ENCODE data around the gene DSCAM.

Gene DSCAM

GRCh38 chr21:40512590-40512989, 334.4 kb downstream of the DSCAM start:
- no peaks in the 10 kb centered on the region for H3K4me1 Mint-ChIP-seq
- H3K27ac Mint-ChIP-seq: no peak overlapping the region
- no peaks in the 10 kb centered on the region for H3K36me3 Mint-ChIP-seq
- no peak overlapping the region for H3K4me3 Mint-ChIP-seq
- DNase-seq (ENCODE audit: low spot score in 2 of 2): no peak
- H3K9me3 Mint-ChIP-seq: peaks cover 3% of the 10 kb centered on the region
- ATAC-seq: no peak

GRCh38 chr21:40507978-40508377, 339.0 kb downstream of the DSCAM start:
- Mint-ChIP-seq H3K4me1 (no peaks in the 10 kb centered on the region), H3K4me3 (no peak overlapping the region), H3K36me3 (no peaks in the 10 kb centered on the region), H3K9me3 (peaks cover 10% of the 10 kb centered on the region), H3K27ac (no peak overlapping the region)
- no peak for DNase-seq (ENCODE audit: low spot score in 2 of 2)
- no peak for ATAC-seq

- no peak for ATAC-seq
- Mint-ChIP-seq H3K9me3 (peaks cover 16% of the 10 kb centered on the region), H3K4me3 (no peak overlapping the region), H3K4me1 (no peaks in the 10 kb centered on the region), H3K27ac (no peak overlapping the region), H3K36me3 (no peaks in the 10 kb centered on the region)
- no peak for DNase-seq (ENCODE audit: low spot score in 2 of 2)
Measured at GRCh38 chr21:40505681-40506080, 341.3 kb downstream of the DSCAM start.

GRCh38 chr21:40505244-40505643, 341.7 kb downstream of the DSCAM start:
- no peak overlapping the region for H3K27ac Mint-ChIP-seq
- H3K9me3 Mint-ChIP-seq: peaks cover 20% of the 10 kb centered on the region
- DNase-seq (ENCODE audit: low spot score in 2 of 2) (no peak), ATAC-seq (no peak)
- H3K4me1 Mint-ChIP-seq: no peaks in the 10 kb centered on the region
- H3K4me3 Mint-ChIP-seq: no peak overlapping the region
- no peaks in the 10 kb centered on the region for H3K36me3 Mint-ChIP-seq

- H3K27ac Mint-ChIP-seq: no peak overlapping the region
- H3K4me3 Mint-ChIP-seq: no peak overlapping the region
- H3K9me3 Mint-ChIP-seq: peaks cover 21% of the 10 kb centered on the region
- ATAC-seq: no peak
- H3K36me3 Mint-ChIP-seq: no peaks in the 10 kb centered on the region
- no peaks in the 10 kb centered on the region for H3K4me1 Mint-ChIP-seq
- no peak for DNase-seq (ENCODE audit: low spot score in 2 of 2)
Measured at GRCh38 chr21:40504825-40505224, 342.1 kb downstream of the DSCAM start.

- no peaks in the 10 kb centered on the region for H3K36me3 Mint-ChIP-seq
- no peak for ATAC-seq
- H3K9me3 Mint-ChIP-seq: peaks cover 26% of the 10 kb centered on the region
- H3K4me1 Mint-ChIP-seq: no peaks in the 10 kb centered on the region
- DNase-seq (ENCODE audit: low spot score in 2 of 2): no peak
- no peak overlapping the region for H3K4me3 Mint-ChIP-seq
- H3K27ac Mint-ChIP-seq: no peak overlapping the region
Measured at GRCh38 chr21:40496116-40496515, 350.8 kb downstream of the DSCAM start.

GRCh38 chr21:40490408-40490807, 356.6 kb downstream of the DSCAM start:
- Mint-ChIP-seq H3K4me1 (no peaks in the 10 kb centered on the region), H3K4me3 (no peak overlapping the region), H3K9me3 (peaks cover 25% of the 10 kb centered on the region), H3K27ac (no peak overlapping the region), H3K36me3 (no peaks in the 10 kb centered on the region)
- DNase-seq (ENCODE audit: low spot score in 2 of 2) (no peak), ATAC-seq (no peak)

- no peaks in the 10 kb centered on the region for H3K4me1 Mint-ChIP-seq
- no peak overlapping the region for H3K4me3 Mint-ChIP-seq
- H3K27ac Mint-ChIP-seq: no peak overlapping the region
Measured at GRCh38 chr21:40489001-40489400, 358.0 kb downstream of the DSCAM start.

GRCh38 chr21:40481764-40482163, 365.2 kb downstream of the DSCAM start:
- H3K9me3 Mint-ChIP-seq: peaks cover 9% of the 10 kb centered on the region
- no peak for DNase-seq (ENCODE audit: low spot score in 2 of 2)
- no peak overlapping the region for H3K27ac Mint-ChIP-seq
- no peaks in the 10 kb centered on the region for H3K36me3 Mint-ChIP-seq
- H3K4me3 Mint-ChIP-seq: no peak overlapping the region
- no peak for ATAC-seq
- no peaks in the 10 kb centered on the region for H3K4me1 Mint-ChIP-seq

More at GRCh38 chr21:40489001-40489400, 358.0 kb downstream of the DSCAM start:
- no peak for ATAC-seq
- no peaks in the 10 kb centered on the region for H3K36me3 Mint-ChIP-seq
- H3K9me3 Mint-ChIP-seq: peaks cover 23% of the 10 kb centered on the region
- no peak for DNase-seq (ENCODE audit: low spot score in 2 of 2)

GRCh38 chr21:40474513-40474912, 372.4 kb downstream of the DSCAM start:
- H3K36me3 Mint-ChIP-seq: no peaks in the 10 kb centered on the region
- no peak for DNase-seq (ENCODE audit: low spot score in 2 of 2)
- peaks cover 9% of the 10 kb centered on the region for H3K9me3 Mint-ChIP-seq
- no peak for ATAC-seq
- H3K4me1 Mint-ChIP-seq: no peaks in the 10 kb centered on the region
- H3K27ac Mint-ChIP-seq: no peak overlapping the region
- H3K4me3 Mint-ChIP-seq: no peak overlapping the region

GRCh38 chr21:40472013-40472412, 374.9 kb downstream of the DSCAM start:
- H3K9me3 Mint-ChIP-seq: peaks cover 4% of the 10 kb centered on the region
- no peaks in the 10 kb centered on the region for H3K36me3 Mint-ChIP-seq
- DNase-seq (ENCODE audit: low spot score in 2 of 2) (no peak), ATAC-seq (no peak)
- no peak overlapping the region for H3K4me3 Mint-ChIP-seq
- H3K27ac Mint-ChIP-seq: no peak overlapping the region
- H3K4me1 Mint-ChIP-seq: no peaks in the 10 kb centered on the region

GRCh38 chr21:40471103-40471502, 375.9 kb downstream of the DSCAM start:
- DNase-seq (ENCODE audit: low spot score in 2 of 2) (no peak), ATAC-seq (no peak)
- H3K27ac Mint-ChIP-seq: no peak overlapping the region
- no peak overlapping the region for H3K4me3 Mint-ChIP-seq
- H3K36me3 Mint-ChIP-seq: no peaks in the 10 kb centered on the region
- H3K9me3 Mint-ChIP-seq: peaks cover 6% of the 10 kb centered on the region
- H3K4me1 Mint-ChIP-seq: no peaks in the 10 kb centered on the region

- ATAC-seq (no peak), DNase-seq (ENCODE audit: low spot score in 2 of 2) (no peak)
- Mint-ChIP-seq H3K27ac (no peak overlapping the region), H3K9me3 (peaks cover 7% of the 10 kb centered on the region), H3K36me3 (no peaks in the 10 kb centered on the region), H3K4me1 (no peaks in the 10 kb centered on the region), H3K4me3 (no peak overlapping the region)
Measured at GRCh38 chr21:40466893-40467483, 380.0 kb downstream of the DSCAM start.

GRCh38 chr21:40465382-40465781, 381.6 kb downstream of the DSCAM start:
- no peak for ATAC-seq
- DNase-seq (ENCODE audit: low spot score in 2 of 2): no peak
- Mint-ChIP-seq H3K27ac (no peak overlapping the region), H3K9me3 (peaks cover 7% of the 10 kb centered on the region), H3K4me1 (no peaks in the 10 kb centered on the region), H3K4me3 (no peak overlapping the region), H3K36me3 (no peaks in the 10 kb centered on the region)

GRCh38 chr21:40463176-40463575, 383.8 kb downstream of the DSCAM start:
- H3K27ac Mint-ChIP-seq: no peak overlapping the region
- no peak for ATAC-seq
- H3K4me1 Mint-ChIP-seq: no peaks in the 10 kb centered on the region
- H3K36me3 Mint-ChIP-seq: no peaks in the 10 kb centered on the region
- H3K9me3 Mint-ChIP-seq: peaks cover 7% of the 10 kb centered on the region
- no peak overlapping the region for H3K4me3 Mint-ChIP-seq
- DNase-seq (ENCODE audit: low spot score in 2 of 2): no peak

- no peaks in the 10 kb centered on the region for H3K36me3 Mint-ChIP-seq
- ATAC-seq: no peak
- H3K4me1 Mint-ChIP-seq: no peaks in the 10 kb centered on the region
- H3K27ac Mint-ChIP-seq: no peak overlapping the region
- no peak overlapping the region for H3K4me3 Mint-ChIP-seq
- no peak for DNase-seq (ENCODE audit: low spot score in 2 of 2)
- H3K9me3 Mint-ChIP-seq: peaks cover 4% of the 10 kb centered on the region
Measured at GRCh38 chr21:40461008-40461407, 385.9 kb downstream of the DSCAM start.

GRCh38 chr21:40457741-40458140, 389.2 kb downstream of the DSCAM start:
- DNase-seq (ENCODE audit: low spot score in 2 of 2) (no peak), ATAC-seq (no peak)
- H3K9me3 Mint-ChIP-seq: peaks cover 7% of the 10 kb centered on the region
- no peak overlapping the region for H3K4me3 Mint-ChIP-seq
- no peaks in the 10 kb centered on the region for H3K4me1 Mint-ChIP-seq
- no peak overlapping the region for H3K27ac Mint-ChIP-seq
- no peaks in the 10 kb centered on the region for H3K36me3 Mint-ChIP-seq

Measured in stimulated activated effector memory CD8-positive, alpha-beta T cell treated with anti-CD3 and anti-CD28 coated beads, Interleukin-12 subunit alpha, Interleukin-12 subunit beta, amount 100 ng/mL, for 72 hours (primary cell).